ENCODE results near the gene PPP1R3F.

PPP1R3F gene, protein sequence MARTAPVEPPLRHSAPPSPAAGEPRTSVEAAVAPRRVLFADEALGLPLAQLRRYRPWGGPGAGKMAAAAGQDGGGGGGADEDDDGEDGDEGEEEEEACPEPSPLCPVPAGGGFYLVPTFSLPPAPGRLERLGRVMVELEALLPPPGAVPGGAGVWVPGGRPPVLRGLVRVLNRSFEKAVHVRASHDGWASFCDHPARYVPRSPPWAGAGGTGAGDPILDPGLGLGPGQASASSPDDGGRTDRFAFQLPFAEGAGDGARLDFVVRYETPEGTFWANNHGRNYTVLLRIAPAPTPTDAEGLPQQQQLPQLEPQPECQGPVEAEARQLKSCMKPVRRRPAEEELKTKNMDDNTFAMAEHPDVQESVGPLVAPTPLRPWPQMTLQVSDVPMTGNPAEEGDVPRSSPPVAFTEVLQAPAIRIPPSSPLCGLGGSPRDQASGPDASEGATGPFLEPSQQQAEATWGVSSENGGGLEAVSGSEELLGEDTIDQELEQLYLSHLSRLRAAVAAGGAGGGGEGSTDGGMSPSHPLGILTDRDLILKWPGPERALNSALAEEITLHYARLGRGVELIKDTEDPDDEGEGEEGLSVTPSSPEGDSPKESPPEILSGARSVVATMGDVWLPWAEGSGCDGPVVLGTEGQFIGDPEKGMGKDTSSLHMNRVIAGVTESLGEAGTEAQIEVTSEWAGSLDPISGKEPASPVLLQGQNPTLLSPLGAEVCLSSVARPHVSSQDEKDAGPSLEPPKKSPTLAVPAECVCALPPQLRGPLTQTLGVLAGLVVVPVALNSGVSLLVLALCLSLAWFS

DNA sequence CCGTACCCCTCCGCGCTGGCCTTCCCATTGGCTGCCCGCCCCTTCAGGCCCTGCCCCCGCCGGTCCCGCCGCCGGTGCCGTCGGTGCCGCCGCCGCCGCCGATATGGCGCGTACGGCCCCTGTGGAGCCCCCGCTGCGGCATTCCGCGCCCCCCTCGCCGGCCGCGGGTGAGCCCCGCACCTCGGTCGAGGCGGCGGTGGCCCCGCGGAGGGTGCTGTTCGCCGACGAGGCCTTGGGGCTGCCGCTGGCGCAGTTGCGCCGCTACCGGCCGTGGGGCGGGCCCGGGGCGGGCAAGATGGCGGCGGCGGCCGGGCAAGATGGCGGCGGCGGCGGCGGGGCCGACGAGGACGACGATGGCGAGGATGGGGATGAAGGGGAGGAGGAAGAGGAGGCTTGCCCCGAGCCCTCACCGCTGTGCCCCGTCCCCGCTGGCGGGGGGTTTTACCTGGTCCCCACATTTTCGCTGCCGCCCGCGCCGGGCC, at the start of gene PPP1R3F:
Gene PPP1R3F (plus strand): TSS at position 27 of the 482 bp plus-strand sequence. CDS start 77 bp downstream, at position 104.
- peak; percentile 52 for DNase-seq

DNA sequence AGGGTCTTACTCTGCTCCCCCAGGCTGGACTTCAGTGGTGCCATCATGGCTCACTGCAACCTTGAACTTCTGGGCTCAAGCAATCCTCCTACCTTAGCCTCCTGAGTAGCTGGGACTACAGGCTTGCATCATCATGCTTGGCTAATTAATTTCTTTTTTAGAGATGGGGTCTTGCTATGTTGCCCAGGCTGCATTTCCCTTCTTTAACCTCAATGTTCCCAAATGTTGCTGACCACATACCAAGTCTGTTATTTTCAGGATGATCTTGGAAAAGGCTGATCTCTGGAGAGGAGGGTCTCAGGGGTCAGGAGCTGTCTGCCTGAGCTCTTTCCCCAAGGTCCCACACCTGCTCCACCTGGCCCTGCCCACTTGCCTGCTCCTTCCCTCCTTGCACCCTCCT, 49.5 kb upstream of the PPP1R3F start:
- no peak for DNase-seq

DNA sequence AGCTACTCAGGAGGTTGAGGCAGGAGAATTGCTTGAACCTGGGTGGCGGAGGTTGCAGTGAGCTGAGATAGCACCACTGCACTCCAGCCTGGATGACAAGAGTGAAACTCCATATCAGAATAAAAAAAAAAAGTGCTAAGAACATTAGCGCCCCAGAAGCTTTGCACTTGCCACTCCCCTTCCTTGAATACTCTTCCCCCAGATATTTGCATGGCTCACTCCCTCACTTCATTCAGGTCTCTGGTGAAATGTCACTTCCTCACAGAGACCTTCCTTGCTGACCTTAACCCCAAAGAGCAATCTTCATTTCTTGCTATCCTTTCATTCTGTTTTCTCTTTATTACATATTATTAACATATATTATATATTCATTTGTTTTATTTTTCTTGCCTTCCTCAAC, 47.7 kb upstream of the PPP1R3F start:
- no peak for DNase-seq

DNA sequence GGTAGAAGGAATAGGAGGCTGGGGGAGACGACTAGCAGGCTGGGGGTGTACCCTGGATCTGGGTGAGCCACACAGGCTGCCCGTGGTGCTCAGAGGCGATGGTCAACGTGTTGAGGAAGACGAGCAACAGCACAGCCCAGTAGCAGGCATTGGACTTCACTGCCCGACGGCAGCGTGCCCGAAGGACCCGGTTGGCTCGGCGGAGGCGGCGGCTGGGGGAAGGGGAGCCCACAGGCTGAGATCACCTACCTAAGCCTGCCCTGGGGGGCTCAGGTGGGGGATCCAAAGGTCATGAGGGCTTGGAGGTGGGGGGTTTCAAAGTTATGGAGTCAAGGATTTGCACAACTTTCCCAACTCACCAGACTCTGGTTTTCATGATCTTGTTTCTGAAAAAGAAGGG, 43.7 kb upstream of the PPP1R3F start:
- no peak for DNase-seq

DNA sequence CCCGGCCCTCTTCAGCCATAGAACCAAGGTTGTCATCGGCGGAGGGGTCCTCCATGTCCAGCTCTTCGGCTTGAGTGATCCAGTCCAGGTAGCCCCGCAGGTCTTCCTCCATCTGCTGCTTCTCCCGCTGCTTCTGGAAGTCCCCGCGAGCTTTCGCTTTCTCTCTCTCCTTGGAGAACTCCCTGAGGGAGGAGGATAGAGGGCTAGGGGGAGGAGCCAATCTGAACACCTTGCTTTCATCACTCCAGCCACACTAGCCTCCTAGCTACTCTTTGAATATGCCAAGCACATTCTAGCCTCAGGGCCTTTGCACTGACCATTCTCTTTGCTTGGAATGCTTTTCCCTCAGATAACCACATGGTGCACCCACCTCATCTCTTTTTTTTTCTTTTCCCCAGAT, 42.6 kb upstream of the PPP1R3F start:
- no peak for DNase-seq

DNA sequence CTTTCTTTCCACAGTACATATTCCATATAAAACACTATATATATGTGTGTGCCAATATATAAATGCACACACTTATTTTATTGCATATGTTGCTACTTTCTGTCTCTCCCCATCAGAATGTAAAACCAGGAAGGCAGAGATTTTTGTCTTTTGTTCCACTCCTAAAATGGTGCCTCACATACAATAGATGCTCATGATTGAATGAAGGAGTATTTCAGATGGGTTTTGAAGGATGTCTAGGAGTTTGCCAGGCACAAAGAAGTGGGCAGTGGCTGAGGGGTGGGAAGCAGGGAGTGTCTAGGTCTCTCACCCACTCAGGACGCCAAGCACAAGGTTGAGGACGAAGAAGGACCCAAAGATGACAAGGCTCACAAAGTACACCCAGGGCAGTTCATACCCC, 41.9 kb upstream of the PPP1R3F start:
- no peak for DNase-seq

DNA sequence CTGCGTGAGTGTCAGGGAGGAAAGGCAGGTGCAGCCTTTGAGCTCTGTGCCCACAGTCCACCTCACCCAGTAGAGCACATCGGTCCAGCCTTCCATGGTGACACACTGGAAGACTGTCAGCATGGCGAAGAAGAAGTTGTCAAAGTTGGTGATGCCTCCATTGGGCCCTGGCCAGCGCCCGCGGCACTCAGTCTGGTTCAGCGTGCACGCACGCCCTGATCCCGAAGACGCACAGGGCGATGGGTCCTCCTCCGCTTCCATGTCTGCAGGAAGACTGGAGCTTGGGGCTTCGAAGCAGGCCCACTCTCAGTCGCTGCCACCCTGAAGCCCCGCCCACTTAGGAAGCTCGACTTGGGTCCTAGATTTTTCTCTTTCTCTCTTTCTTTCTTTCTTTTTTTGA, 41.4 kb upstream of the PPP1R3F start:
- no peak for DNase-seq

DNA sequence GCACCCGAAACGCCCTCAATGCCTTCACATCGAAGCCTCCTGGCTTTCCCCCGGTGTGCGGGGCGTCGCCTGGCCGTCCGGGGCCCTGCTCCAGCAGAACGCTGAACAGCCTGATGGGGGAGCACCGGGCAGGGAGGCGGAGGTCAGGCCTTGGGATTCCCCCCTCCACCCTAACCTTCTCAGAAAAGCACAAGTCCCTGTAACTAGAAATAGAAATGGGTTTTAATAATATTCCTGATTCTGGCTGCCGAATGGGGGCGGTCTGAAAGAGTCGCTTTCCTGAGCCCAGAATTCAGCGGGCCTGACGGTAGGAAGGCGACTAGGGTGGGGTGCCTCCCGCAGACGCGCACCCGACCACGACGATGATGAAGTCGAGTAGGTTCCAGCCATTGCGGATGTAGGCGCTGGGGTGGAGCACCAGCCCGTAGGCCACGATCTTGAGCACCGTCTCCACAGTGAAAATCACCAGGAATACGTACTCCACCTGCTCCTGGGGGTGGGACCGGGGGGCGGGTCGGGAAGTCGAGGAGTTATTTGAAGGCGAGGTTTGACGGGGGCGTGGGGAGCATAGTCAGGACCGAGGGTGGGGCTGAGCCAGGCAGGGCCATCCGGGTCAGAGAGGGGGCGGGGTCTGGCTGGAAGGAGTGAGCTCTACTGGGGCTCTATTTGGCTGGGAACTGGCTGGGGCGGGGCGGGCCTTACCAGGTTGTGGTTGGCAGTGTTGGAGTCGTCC, 38.9 kb upstream of the PPP1R3F start:
- DNase-seq: peak; percentile 79

DNA sequence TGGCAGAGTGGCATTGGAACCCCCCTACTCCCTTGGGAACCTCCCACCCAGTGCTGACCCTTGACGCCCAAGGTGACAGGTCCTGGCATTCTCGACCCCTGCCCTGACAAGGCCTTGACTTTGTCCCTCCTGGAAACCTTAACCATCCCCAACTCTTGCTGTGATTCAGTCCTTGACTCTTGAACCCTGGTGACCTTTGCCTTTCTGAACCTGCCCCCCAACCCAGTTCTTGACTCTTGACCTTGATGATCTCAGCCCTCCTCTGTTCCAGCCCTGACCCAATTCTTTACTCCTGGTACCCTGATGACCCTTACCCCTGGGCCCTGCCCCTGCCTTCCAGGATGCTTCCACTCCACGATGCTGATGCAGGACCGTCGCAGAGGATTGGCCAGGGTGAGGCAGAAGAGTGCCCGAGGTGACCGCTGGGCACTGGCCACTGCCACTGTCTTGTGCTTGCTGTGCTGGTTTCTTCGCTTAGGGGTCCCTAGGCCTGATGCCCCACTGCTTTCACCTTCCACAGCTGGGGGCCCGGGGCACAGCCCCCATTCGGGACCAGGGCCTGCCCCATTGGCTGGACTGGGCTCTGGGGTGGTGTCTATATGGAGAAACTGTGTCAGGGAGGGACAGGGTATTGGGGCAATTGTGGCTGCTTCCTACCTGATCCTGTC, 38.1 kb upstream of the PPP1R3F start:
- DNase-seq: no peak

DNA sequence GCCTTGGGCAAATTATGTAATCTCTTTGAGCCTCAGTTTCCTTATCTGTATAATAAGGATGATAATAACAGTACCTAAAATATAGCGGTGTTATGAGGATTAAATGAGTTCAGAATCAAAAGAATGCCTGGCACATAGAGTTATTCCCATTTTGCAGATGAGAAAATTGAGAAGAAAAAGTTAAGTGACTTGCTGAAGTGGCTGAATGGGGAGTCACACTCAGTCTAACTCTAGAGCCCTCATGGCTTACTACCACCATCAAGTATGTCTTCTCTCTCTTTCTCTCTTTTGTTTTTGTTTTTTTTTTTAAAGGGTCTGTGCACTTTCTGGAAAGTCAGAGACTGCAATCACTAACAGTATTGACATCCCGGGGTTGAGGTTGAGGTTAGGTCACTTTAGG, 37.1 kb upstream of the PPP1R3F start:
- DNase-seq: no peak

DNA sequence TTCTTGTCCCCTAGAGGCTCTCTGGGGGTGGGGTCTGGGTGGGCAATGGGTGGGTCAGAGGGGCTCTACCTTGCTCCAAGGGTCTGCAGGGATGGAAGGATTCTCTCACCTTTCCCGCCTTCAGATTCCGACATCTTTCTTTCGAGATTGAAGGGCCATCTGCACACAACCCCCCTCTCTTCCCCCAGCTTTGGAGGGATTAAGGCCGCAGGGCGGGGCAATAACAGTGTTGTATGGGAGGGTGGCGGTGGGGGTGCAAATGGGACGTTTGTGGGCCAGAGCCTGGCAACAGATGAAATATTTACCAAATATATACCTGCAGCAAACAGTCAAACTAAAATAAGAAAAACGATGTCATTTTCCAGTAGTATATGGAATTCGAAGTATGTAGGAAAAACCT, 36.4 kb upstream of the PPP1R3F start, which contains the start of gene CACNA1F:
Gene CACNA1F (minus strand): TSS at position 165 of the 400 bp plus-strand sequence. CDS start 31 bp downstream, at position 134.
- no peak for DNase-seq

DNA sequence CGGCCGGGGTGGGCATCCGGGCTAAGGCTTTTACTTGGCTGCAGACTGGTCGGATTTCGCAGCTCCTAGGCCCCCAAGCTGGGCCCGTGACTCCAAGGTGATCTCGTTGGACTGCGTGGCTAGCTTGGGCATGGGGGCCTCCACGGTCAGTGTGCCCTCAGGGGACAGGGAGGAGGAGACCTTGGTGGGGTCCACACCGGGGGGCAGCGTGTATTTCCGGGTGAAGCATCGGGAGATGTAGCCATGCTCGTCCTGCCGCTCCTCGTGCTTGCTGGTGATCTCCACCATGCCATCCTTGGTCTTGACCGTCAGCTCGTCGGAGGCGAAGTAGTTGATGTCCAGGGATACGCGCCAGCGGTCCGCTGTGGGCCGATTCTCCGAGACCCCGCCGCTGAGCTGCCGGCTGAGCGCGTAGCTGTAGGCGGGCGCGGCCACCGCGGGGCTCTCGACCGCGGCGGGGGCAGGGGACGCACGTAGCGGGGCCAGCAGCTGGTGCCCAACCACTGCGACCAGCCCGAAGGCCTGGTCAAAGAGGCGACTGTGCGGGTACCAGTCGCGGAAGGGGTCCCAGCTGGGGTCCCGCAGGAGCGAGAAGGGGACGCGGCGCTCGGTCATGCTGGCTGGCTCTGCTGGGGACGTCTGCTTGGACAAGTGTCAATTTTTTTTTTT, 35.6 kb upstream of the PPP1R3F start:
- DNase-seq: no peak

DNA sequence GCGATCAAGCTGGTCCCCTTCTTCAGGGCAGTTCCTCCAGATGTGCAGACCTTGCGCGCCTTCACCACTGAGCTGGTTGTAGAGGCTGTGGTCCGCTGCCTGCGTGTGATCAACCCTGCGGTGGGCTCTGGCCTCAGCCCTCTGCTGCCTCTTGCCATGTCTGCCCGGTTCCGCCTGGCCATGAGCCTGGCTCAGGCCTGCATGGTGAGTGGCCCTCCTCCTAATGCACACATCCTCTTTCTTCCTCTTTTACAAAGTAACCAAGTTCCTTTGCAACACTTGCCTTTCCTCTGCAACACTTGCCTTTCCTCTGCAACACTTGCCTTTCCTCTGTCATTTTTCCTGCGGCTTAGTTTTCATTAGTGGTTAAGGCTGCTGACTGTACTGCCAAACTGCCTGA, 32.5 kb upstream of the PPP1R3F start:
- no peak for DNase-seq

DNA sequence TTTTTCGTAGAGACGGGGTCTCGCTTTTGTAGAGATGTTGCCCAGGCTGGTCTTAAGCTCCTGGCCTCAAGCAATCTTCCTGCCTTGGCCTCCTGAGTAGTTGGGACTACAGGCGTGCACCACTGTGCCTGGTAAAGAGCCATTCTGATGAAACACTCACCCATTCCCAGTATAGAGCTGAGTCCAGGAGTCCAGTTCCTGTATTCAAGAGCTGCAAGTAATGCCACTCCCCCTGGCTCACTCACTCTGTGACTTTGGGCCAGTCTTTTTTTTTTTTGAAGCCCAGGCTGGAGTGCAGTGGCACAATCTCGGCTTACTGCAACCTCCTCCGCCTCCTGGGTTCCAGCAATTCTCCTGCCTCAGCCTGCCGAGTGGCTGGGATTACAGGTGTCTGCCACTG, 30.9 kb upstream of the PPP1R3F start:
- no peak for DNase-seq

DNA sequence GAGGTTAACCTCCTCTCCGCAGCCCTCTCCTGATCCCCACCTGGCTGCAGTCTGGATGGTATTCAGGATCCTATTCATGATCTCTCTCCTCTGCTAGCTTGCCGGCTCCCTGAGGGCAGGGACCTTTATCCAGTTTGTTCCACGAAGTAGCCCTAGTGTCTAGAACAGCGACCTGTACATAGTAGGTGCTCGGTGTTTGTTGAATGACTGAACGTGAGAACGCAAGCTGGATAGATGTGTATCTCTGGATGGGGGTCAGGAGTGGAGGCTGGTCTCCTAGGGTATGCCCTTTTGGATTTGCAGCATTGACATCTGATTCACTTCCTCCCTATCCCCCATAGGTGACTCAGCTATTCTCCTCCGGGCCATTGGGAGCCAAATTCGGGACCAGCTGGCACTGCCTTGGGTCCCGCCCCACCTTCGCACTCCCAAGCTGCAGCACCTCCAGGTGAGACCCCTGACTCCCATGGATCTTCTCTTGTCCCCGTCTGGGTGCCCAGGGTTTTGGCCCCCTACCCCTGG, 27.0 kb upstream of the PPP1R3F start:
- DNase-seq: no peak

DNA sequence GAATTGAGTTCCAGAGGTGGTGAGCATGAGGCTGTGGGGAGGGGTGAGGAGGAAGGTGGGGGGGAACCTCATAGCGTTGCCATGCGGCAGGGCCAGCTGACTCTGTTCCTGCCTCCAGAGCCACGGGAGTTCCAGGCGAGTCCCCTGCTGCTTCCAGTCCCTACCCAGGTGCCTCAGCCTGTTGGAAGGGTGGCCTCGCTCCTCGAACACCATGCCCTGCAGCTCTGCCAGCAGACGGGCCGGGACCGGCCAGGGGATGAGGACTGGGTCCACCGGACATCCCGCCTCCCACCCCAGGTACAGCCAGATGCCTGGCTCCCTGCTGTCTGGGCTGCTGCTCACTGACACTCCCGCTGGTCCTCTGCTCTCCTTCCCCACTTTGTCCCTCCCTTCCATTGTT, 26.4 kb upstream of the PPP1R3F start:
- DNase-seq: no peak

DNA sequence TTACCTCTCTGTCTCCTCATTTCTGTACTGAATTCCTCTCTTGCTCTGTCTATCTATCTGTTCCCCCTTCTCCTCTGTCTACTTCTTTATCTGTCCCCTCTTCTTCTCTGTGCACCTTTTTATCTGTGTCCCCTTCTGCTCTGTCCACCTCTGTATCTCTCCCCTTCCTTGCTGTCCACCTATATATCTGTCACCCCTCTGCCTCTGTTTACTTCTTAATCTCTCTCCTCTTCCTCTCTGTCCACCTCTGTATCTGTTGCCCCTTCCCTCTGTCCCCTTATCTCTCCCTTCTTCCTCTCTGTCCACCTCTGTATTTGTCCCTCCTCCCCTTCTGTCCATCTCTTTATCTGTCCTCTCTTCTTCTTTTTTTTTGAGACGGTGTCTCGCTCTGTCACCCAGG, 25.4 kb upstream of the PPP1R3F start:
- DNase-seq: no peak

DNA sequence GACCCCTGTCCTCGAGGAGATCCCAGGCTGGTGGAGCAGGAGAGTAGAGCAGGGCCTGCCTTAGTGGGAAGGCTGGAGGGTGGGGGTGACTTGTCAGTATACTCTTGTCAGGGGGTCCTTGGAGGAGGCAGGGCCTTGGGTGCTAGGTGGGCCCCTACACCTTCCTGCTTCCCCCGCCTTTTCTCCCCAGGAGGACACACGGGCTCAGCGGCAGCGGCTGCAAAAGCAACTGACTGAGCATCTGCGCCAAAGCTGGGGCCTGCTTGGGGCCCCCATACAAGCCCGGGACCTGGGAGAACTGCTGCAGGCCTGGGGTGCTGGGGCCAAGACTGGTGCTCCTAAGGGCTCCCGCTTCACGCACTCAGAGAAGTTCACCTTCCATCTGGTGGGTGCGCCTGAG, 23.1 kb upstream of the PPP1R3F start:
- DNase-seq: no peak

DNA sequence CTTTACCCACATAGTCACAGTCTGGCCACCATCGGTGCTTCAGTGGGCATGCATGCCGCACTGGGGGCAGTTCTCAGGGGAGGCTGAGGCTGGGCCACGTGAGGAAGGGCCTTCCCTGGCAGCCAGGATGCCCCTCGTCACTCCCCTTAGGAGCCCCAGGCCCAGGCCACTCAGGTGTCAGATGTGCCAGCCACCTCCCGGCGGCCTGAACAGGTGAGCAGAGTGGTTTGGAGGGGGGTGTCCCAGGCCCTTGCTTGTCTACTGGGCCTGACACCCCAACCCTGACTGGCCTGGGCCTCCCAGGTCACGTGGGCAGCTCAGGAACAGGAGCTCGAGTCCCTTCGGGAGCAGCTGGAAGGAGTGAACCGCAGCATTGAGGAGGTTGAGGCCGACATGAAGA, 22.2 kb upstream of the PPP1R3F start:
- DNase-seq: no peak

DNA sequence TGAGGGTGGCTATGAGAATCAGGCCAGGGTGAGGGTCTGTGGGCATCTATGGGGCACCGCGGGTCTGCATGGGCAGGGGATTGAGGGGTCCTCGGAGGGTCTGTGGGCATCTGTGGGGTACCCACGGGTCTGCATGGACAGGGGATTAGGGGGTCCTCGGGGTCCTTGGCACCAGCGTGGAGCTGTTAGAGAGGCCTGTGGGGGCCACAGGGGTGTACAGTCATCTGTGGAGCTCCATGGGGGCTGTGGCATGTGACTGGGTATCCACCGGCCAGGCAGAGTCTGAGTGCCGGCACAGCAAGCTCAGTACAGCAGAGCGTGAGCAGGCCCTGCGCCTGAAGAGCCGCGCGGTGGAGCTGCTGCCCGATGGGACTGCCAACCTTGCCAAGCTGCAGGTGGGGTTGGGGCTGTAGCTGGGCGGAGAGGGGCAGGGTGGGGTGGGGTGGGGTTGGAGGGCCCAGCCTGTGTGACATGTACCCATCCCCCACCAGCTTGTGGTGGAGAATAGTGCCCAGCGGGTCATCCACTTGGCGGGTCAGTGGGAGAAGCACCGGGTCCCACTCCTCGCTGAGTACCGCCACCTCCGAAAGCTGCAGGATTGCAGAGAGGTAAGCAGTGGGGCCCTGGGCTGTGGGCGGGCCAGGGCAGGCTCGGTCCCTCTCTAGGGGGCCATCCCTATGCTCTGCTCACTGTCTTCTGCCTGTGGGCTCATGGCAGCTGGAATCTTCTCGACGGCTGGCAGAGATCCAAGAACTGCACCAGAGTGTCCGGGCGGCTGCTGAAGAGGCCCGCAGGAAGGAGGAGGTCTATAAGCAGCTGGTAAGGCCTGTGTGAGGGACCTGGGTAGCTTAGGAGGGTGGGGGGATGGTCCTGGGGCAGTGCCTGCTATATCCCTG, 21.4 kb upstream of the PPP1R3F start:
- DNase-seq: no peak

DNA sequence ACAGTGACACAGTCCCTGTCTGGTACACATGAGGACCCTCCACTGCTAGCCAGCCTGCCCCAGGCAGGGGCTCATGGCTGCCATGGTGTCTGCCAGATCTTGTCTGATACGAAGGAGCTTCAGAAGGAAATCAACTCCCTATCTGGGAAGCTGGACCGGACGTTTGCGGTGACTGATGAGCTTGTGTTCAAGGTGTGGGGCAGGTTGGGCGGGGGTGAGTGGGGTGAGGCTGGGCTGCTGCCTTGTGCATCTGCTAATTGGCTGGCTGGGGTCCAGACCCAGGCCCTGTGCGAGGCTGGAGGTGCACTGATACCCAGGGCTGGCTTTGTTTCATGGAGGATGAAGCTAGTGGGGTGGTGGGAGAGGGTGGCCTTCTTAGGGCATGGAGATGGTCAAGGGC, 20.5 kb upstream of the PPP1R3F start:
- DNase-seq: no peak

All from stimulated activated CD8-positive, alpha-beta memory T cell treated with anti-CD3 and anti-CD28 coated beads, Interleukin-4, amount 100 ng/mL, for 48 hours (primary cell).